ENCODE data around the gene C1QTNF2.
A peak's percentile ranks its signal among the peaks of the same experiment; 100 is the strongest.
"Not testable (repeated sequence)": the region's sequence is repeated elsewhere in the genome, so short reads cannot be mapped to it uniquely, and the experiment has no call there.

Gene C1QTNF2

DNA sequence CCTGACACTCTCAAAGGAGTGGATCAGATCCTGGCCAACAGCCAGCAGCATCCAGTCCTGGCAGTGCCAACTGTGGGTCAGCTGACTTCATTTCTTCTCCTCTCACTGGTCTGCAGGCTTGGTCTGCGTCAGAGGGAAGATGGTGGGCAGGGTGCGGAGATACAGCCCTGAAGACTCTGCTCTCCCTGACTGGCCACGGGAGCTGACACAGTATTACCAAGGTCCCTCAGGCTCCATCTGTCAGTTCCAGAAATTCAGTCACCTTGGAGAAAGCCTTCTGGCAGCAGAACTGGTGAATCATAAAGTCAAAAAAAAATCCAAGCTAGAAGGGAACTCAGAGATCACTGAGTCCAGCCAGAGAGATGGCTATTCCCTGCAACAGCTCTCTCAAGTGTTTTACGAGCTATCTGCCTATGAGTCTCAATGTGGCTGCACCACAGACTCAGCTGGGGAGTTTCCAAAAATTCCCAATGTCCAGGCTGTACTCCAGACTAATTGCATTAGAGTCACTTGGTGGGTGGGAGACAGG lies 27.9 kb downstream of the C1QTNF2 start:
- peak in 1 of 56 donors; percentile 14 for DNase-seq

GRCh38 chr5:160341309-160341870 lies 29.0 kb downstream of the C1QTNF2 start:
- DNase-seq: no peak

DNA sequence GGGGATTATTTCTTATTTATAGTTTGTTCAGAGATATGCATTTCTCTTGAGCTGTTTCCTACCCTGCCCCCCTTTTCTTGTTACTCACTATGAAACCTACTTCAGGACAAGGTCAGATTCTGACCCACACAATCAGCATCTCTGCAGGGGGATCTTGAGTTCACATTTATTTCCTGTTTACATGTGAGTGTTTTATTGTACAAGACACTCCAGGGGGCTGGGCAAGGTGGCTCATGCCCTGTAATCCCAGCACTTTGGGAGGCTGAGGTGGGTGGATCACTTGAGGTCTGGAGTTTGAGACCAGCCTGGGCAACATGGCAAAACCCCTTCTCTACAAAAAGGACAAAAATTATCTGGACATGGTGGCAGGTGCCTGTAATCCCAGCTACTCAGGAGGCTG lies 29.9 kb downstream of the C1QTNF2 start:
- not testable (repeated sequence) for DNase-seq

GRCh38 chr5:160339406-160340130 lies 30.9 kb downstream of the C1QTNF2 start:
- DNase-seq: peak in 1 of 56 donors; percentile 13

DNA sequence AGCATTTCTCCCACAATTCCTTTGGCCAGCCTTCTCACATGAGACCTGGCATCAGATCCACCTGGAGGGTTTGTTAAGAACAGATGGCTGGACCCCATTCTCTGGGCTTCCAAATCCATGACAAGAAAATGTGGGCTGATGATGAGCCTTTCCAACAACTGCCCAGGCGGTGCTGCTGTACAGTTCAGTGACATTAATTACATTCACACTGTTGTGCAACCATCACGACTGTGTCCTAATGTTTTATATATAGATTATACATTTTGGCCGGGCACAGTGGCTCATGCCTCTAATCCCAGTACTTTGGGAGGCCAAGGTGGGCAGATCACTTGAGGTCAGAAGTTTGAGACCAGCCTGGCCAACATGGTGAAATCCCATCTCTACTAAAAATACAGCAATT lies 35.7 kb downstream of the C1QTNF2 start:
- DNase-seq: not testable (repeated sequence)

- no peak for DNase-seq
Measured at GRCh38 chr5:160333721-160334120, 36.7 kb downstream of the C1QTNF2 start.

- DNase-seq: no peak
Measured at GRCh38 chr5:160330212-160330611, 40.2 kb downstream of the C1QTNF2 start.

DNA sequence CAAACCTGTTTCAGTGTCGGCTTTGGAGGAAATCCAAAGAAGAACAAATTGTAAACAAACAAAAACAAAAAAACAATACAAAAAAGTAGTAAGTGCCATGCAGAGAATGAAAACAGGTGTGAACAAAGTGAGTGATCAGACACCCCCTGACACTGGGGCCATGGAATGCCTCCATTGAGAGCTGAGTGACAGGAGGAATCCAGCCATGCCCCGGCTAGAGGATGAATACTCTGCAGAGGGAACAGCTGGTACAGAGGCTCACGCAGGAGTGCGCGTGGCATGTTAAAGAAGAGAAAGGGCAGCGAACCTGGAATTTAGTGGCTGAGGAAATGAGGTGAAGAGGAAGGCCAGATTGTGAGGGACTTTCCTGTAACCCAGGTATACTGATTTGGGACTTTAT lies 42.6 kb downstream of the C1QTNF2 start:
- DNase-seq: no peak

- no peak for DNase-seq
Measured at GRCh38 chr5:160326981-160327380, 43.4 kb downstream of the C1QTNF2 start.

GRCh38 chr5:160325716-160326115 lies 44.7 kb downstream of the C1QTNF2 start:
- DNase-seq: no peak

DNA sequence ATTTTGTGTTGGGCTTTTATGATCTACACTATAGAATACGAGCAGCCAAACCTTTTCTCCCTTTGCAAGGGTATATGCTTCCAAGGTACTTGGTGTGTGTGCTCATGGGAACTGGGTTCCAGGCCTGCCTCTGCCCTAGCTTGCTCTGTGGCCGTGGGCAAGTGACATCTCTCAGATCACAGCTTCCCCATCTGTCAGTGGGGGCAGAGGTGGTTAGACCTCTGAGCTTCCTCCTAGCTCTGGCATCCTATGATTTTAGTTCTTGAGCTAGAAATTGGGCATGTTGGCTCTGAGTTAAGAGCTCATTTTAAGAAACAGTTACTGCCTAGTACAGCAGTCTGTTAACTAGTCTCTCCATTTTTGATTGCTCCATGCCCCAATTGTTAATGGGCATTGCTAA lies 45.5 kb downstream of the C1QTNF2 start:
- DNase-seq: no peak

GRCh38 chr5:160318409-160318808 lies 52.0 kb downstream of the C1QTNF2 start:
- no peak for DNase-seq

- no peak for DNase-seq
Measured at GRCh38 chr5:160317434-160317833, 53.0 kb downstream of the C1QTNF2 start.

DNA sequence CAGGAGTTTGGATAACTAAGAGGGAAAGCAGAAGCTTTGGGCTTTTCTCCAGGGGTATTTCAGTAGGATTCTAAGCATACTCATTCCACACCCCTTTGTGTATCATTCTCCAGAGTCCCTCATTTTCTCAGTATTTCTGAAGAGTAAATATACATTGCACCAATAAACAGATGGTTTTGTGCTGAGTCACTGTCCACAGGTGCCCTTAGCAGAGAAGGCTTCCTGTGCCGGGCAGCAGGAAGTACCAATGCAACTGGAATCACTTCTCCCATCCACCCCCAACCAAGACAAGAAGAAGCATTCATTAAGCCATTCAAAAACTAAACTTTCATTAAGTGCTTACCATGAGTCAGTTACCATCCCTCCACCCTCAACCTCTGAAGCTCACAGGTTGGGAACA lies 54.5 kb downstream of the C1QTNF2 start:
- DNase-seq: no peak

- DNase-seq: no peak
Measured at GRCh38 chr5:160312960-160313727, 57.3 kb downstream of the C1QTNF2 start.

DNA sequence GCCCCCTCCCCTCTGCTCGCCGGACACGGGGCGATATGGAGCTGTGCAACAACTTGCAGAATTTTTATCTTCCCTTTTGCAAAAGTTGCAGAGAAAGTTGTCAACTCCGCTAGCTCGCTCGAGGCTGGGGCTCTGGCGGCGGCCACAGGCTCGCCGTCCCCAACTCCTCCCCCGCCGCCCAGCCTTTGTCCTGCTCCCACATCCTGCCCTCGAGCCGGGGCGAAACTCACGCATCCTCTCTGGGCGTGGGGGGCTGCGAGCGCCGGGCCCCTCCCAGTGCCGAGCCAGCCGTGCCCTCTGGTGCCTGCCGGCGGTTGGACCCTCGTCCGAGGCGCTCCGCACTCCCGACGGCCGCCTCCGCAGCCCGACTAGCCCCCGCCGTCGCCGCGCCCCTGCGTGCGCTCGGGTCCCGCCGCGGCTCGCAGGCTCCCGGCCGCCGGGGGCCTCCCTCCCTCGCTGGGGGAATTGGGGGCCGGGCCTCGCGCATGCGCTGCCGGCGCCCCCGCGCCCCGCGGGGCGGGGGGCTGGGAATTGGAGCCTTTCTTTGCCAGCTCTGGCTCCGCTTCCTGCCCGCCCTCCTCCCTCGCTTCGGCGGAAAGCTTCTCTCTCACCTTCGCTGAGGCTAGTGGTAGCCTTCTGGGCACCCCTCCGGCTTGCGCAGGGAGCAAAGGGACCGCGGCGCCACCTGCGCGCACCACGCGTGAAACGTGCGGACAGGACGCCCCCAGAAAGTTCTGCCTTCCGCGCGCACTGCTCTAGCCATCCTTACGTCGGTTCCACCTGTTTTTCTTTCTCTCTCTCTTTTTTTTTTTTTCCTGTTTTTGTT lies 58.1 kb downstream of the C1QTNF2 start, which contains the start of gene CCNJL:
CCNJL (minus strand) TSS at position 431 of the 826 bp plus-strand sequence. CDS start 641 bp downstream, outside the sequence.
- peak in 37 of 56 donors; percentile 3 to 66 (median 29) for DNase-seq

GRCh38 chr5:160311491-160312133 lies 58.8 kb downstream of the C1QTNF2 start:
- DNase-seq: peak in 5 of 56 donors; percentile 4 to 35 (median 10)

GRCh38 chr5:160310552-160311295 lies 59.7 kb downstream of the C1QTNF2 start:
- DNase-seq: no peak

DNA sequence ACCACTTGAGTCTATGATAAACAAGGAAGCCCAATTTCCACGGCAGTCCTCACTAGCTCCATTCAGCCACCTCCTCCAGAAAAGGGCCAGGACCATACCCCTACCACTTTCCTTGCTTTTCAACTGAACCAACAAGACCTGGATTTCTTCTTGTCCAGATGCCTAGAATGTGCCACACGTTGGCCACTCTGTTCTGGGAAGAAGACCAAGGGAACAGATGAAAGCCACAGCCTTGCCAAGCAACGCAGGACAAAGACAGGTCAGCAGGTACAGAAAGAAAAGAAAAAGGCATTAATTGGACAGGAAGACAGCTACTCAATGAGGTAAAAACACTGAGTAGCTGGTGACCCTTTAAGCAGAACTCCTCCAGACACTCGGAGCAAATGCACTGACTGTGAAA lies 60.3 kb downstream of the C1QTNF2 start:
- no peak for DNase-seq

DNA sequence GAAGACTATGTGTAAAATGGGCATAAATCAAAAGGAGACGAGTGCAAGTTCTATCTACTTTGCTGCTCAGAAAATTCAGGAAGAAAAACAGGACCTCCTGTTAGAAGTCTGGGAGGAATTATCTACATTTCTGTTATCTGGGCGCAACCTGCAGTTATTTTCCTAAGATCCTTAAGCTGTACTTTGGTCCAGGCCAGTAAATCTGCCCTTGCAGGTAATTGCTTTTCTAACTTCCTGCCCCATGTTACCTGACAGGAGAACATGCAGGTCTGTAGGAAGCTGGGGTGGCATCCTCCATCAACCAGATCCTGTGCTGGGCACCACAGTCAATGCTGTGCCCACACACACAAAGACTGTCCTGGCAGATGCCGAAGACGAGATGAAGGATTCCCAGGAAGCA lies 63.7 kb downstream of the C1QTNF2 start:
- no peak for DNase-seq

Measured in amygdala (tissue), 56 donors.